WTC11 (cell line): ENCODE results near the gene GRM8. TPM values are rescaled to one million over a fixed set of nuclear protein-coding genes. Genes with fewer than 3 reads are reported as not detected.

ENCODE experiments used
- ATAC-seq: fragments of 200-7000 bp; cut with Tn5 transposase; 2 replicates; pipeline ENCODE4 v1.10.0; 2021; ENCODE audit warnings: mild to moderate bottlenecking, moderate library complexity
- CTCF ChIA-PET: fragments of 300-600 bp; sonication (Branson Sonifier 250); formaldehyde crosslinking; loops from one replicate; lab custom pipeline; 2021; ENCODE audit warnings: antibody characterized with exemption; lab: Charles Lee
- POLR2A ChIA-PET: fragments of 350-600 bp; sonication (Branson Sonifier 250); formaldehyde crosslinking; loops from one replicate; lab custom pipeline; 2021; ENCODE audit warnings: antibody characterized with exemption; lab: Charles Lee
- DNase-seq: peaks from one replicate; pipeline ENCODE4 v3.0.0; 2021; ENCODE audit warnings: low spot score
- H3K27ac Mint-ChIP-seq: 2 replicates; pipeline ENCODE4 v1.8.0; 2021; ENCODE audit warnings: mixed read lengths
- H3K27me3 Mint-ChIP-seq: 2 replicates; pipeline ENCODE4 v1.8.0; 2021; ENCODE audit warnings: low read depth, mild to moderate bottlenecking, moderate library complexity, mixed read lengths
- H3K36me3 Mint-ChIP-seq: 2 replicates; pipeline ENCODE4 v1.8.0; 2021; ENCODE audit warnings: mixed read lengths
- H3K4me1 Mint-ChIP-seq: 2 replicates; pipeline ENCODE4 v1.8.0; 2022; ENCODE audit warnings: mixed read lengths
- H3K4me3 Mint-ChIP-seq: 2 replicates; pipeline ENCODE4 v1.8.0; 2021; ENCODE audit warnings: mild to moderate bottlenecking, moderate library complexity, mixed read lengths
- H3K9me3 Mint-ChIP-seq: 2 replicates; pipeline ENCODE4 v1.8.0; 2021; ENCODE audit warnings: mixed read lengths
- ATF3 ChIP-seq: sonication (generic); formaldehyde crosslinking; conservative IDR thresholded peaks from 2 replicates; pipeline ENCODE4 v1.8.1; 2022; ENCODE audit warnings: mild to moderate bottlenecking, missing genetic modification reagents
- ATF6 ChIP-seq: sonication (generic); formaldehyde crosslinking; IDR thresholded peaks from 2 replicates; pipeline ENCODE4 v1.8.1; 2023; ENCODE audit warnings: mild to moderate bottlenecking, missing genetic modification reagents
- EMX1 ChIP-seq: fragments of 250-450 bp; sonication (Bioruptor Pico); IDR thresholded peaks from 2 replicates; pipeline ENCODE4 v1.8.0; 2021; ENCODE audit warnings: mild to moderate bottlenecking
- ERG ChIP-seq: fragments of 250-450 bp; sonication (Bioruptor Pico); IDR thresholded peaks from 2 replicates; pipeline ENCODE4 v1.8.0; 2021; ENCODE audit warnings: mild to moderate bottlenecking
- FOXP4 ChIP-seq: sonication (generic); formaldehyde crosslinking; IDR thresholded peaks from 2 replicates; pipeline ENCODE4 v1.8.0; 2022; ENCODE audit warnings: mild to moderate bottlenecking, missing genetic modification reagents
- GRHL2 ChIP-seq: fragments of 250-450 bp; sonication (Bioruptor Pico); IDR thresholded peaks from 2 replicates; pipeline ENCODE4 v1.8.0; 2022; ENCODE audit warnings: mild to moderate bottlenecking, moderate library complexity; ENCODE audit not compliant: insufficient replicate concordance, severe bottlenecking
- JAZF1 ChIP-seq: fragments of 250-450 bp; sonication (Bioruptor Pico); IDR thresholded peaks from 2 replicates; pipeline ENCODE4 v1.9.0; 2021; ENCODE audit warnings: moderate library complexity, mild to moderate bottlenecking, inconsistent platforms
- JUN ChIP-seq: sonication (generic); formaldehyde crosslinking; IDR thresholded peaks from 2 replicates; pipeline ENCODE4 v1.8.0; 2023; ENCODE audit warnings: mild to moderate bottlenecking, missing genetic modification reagents
- NR1H2 ChIP-seq: sonication (generic); formaldehyde crosslinking; IDR thresholded peaks from 2 replicates; pipeline ENCODE4 v1.9.0; 2021; ENCODE audit warnings: mild to moderate bottlenecking, moderate library complexity, missing genetic modification reagents
- OVOL2 ChIP-seq: fragments of 250-450 bp; sonication (Bioruptor Pico); IDR thresholded peaks from 2 replicates; pipeline ENCODE4 v1.9.0; 2021; ENCODE audit warnings: mild to moderate bottlenecking, borderline replicate concordance
- RELA ChIP-seq: sonication (generic); formaldehyde crosslinking; IDR thresholded peaks from 2 replicates; pipeline ENCODE4 v1.8.1; 2022; ENCODE audit warnings: missing genetic modification reagents, mild to moderate bottlenecking, borderline replicate concordance
- USF2 ChIP-seq: sonication (generic); formaldehyde crosslinking; IDR thresholded peaks from 2 replicates; pipeline ENCODE4 v1.8.1; 2023; ENCODE audit warnings: mild to moderate bottlenecking, missing genetic modification reagents, moderate library complexity
- ZBTB21 ChIP-seq: sonication (generic); formaldehyde crosslinking; IDR thresholded peaks from 2 replicates; pipeline ENCODE4 v1.8.1; 2023; ENCODE audit warnings: mild to moderate bottlenecking, missing genetic modification reagents, borderline replicate concordance
- ZNF121 ChIP-seq: sonication (generic); formaldehyde crosslinking; IDR thresholded peaks from 2 replicates; pipeline ENCODE4 v1.8.0; 2023; ENCODE audit warnings: missing genetic modification reagents
- ZNF317 ChIP-seq: sonication (generic); formaldehyde crosslinking; IDR thresholded peaks from 2 replicates; pipeline ENCODE4 v1.8.1; 2023; ENCODE audit warnings: low read depth, mild to moderate bottlenecking, moderate library complexity, missing genetic modification reagents, borderline replicate concordance
- ZNF396 ChIP-seq: fragments of 250-450 bp; sonication (Bioruptor Pico); IDR thresholded peaks from 2 replicates; pipeline ENCODE4 v1.8.0; 2021; ENCODE audit warnings: mild to moderate bottlenecking, moderate library complexity, borderline replicate concordance
- total RNA-seq: library from RNA; stranded (reverse); gene quantifications from 3 replicates; pipeline ENCODE4 v1.2.3, GENCODE V29; 2021
- TF ChIP-seq, protein P1 (sequence below): fragments of 250-450 bp; sonication (Bioruptor Pico); IDR thresholded peaks from 2 replicates; pipeline ENCODE4 v1.9.0; 2021; ENCODE audit warnings: moderate library complexity, mild to moderate bottlenecking, inconsistent platforms, borderline replicate concordance
- TF ChIP-seq, protein P2 (sequence below): sonication (generic); formaldehyde crosslinking; IDR thresholded peaks from 2 replicates; pipeline ENCODE4 v1.8.0; 2022; ENCODE audit warnings: missing genetic modification reagents

GRM8 gene
- total RNA-seq, 1 experiment from 2014 or later, result 2.3 TPM

GRCh38 chr7:126699707-126700106 lies 553.0 kb downstream of the GRM8 start:
- ChIA-PET CTCF (no interaction called here), POLR2A (no interaction called here)
- H3K9me3 Mint-ChIP-seq, result peaks cover 10% of the 10 kb centered on the region
- no peaks in the 10 kb centered on the region for H3K27me3 Mint-ChIP-seq
- H3K36me3 Mint-ChIP-seq, result peaks cover 12% of the 10 kb centered on the region
- H3K4me3 Mint-ChIP-seq, result no peak overlapping the region
- H3K4me1 Mint-ChIP-seq, result peaks cover 46% of the 10 kb centered on the region
- no peak for DNase-seq
- peak overlapping the region; percentile 51 for H3K27ac Mint-ChIP-seq
- no peak for ATAC-seq
- TF ChIP-seq EMX1 (CRISPR knock-in tag), result no peak
- TF ChIP-seq ZNF396 (CRISPR knock-in tag), result no peak
- no peak for TF ChIP-seq JAZF1 (CRISPR knock-in tag)
- TF ChIP-seq USF2, result no peak
- no peak for TF ChIP-seq ZBTB21 (CRISPR knock-in tag)
- no peak for TF ChIP-seq ZNF317
- TF ChIP-seq ZNF121 (CRISPR knock-in tag), result no peak
- TF ChIP-seq, protein P1, sequence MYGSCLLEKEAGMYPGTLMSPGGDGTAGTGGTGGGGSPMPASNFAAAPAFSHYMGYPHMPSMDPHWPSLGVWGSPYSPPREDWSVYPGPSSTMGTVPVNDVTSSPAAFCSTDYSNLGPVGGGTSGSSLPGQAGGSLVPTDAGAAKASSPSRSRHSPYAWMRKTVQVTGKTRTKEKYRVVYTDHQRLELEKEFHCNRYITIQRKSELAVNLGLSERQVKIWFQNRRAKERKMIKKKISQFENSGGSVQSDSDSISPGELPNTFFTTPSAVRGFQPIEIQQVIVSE (CRISPR knock-in tag), result no peak
- TF ChIP-seq FOXP4 (CRISPR knock-in tag), result no peak
- TF ChIP-seq ATF3 (CRISPR knock-in tag), result no peak
- TF ChIP-seq ATF6 (CRISPR knock-in tag), result no peak

- POLR2A ChIA-PET, result no interaction called here
- no peak overlapping the region for H3K27ac Mint-ChIP-seq
- CTCF ChIA-PET, result no interaction called here
Observed at GRCh38 chr7:126698909-126699308, 553.8 kb downstream of the GRM8 start.

More at GRCh38 chr7:126698909-126699308, 553.8 kb downstream of the GRM8 start:
- TF ChIP-seq ERG (CRISPR knock-in tag) (no peak), RELA (no peak), EMX1 (CRISPR knock-in tag) (no peak), ATF6 (CRISPR knock-in tag) (no peak), OVOL2 (CRISPR knock-in tag) (no peak), GRHL2 (CRISPR knock-in tag) (no peak), JUN (CRISPR knock-in tag) (no peak), NR1H2 (CRISPR knock-in tag) (no peak)
- TF ChIP-seq, protein P2, sequence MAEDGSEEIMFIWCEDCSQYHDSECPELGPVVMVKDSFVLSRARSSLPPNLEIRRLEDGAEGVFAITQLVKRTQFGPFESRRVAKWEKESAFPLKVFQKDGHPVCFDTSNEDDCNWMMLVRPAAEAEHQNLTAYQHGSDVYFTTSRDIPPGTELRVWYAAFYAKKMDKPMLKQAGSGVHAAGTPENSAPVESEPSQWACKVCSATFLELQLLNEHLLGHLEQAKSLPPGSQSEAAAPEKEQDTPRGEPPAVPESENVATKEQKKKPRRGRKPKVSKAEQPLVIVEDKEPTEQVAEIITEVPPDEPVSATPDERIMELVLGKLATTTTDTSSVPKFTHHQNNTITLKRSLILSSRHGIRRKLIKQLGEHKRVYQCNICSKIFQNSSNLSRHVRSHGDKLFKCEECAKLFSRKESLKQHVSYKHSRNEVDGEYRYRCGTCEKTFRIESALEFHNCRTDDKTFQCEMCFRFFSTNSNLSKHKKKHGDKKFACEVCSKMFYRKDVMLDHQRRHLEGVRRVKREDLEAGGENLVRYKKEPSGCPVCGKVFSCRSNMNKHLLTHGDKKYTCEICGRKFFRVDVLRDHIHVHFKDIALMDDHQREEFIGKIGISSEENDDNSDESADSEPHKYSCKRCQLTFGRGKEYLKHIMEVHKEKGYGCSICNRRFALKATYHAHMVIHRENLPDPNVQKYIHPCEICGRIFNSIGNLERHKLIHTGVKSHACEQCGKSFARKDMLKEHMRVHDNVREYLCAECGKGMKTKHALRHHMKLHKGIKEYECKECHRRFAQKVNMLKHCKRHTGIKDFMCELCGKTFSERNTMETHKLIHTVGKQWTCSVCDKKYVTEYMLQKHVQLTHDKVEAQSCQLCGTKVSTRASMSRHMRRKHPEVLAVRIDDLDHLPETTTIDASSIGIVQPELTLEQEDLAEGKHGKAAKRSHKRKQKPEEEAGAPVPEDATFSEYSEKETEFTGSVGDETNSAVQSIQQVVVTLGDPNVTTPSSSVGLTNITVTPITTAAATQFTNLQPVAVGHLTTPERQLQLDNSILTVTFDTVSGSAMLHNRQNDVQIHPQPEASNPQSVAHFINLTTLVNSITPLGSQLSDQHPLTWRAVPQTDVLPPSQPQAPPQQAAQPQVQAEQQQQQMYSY (CRISPR knock-in tag), result no peak
- TF ChIP-seq, protein P1 (CRISPR knock-in tag), result no peak
- peaks cover 4% of the 10 kb centered on the region for H3K9me3 Mint-ChIP-seq
- no peaks in the 10 kb centered on the region for H3K27me3 Mint-ChIP-seq
- H3K4me3 Mint-ChIP-seq, result no peak overlapping the region
- DNase-seq, result no peak
- H3K4me1 Mint-ChIP-seq, result peaks cover 38% of the 10 kb centered on the region
- no peak for ATAC-seq
- H3K36me3 Mint-ChIP-seq, result peaks cover 4% of the 10 kb centered on the region
